SU-DHL-6 (cell line): ENCODE measurements around the gene PPCDC.

Experiments
- CTCF ChIP-seq: fragments of 200-600 bp; sonication (generic); IDR thresholded peaks from one replicate; pipeline ENCODE4 v1.5.1; 2017; ENCODE audit warnings: antibody characterized with exemption, mild to moderate bottlenecking, low read length, moderate library complexity; ENCODE audit not compliant: insufficient read depth, poor library complexity, severe bottlenecking
- EZH2phosphoT487 ChIP-seq: fragments of 200-600 bp; sonication (generic), shearing (Covaris generic); conservative IDR thresholded peaks from 2 replicates; pipeline ENCODE4 v1.6.1; 2018; ENCODE audit warnings: mild to moderate bottlenecking, antibody characterized with exemption, low read length, moderate library complexity, mixed read lengths

- TF ChIP-seq CTCF: no peak
- no peak for TF ChIP-seq EZH2phosphoT487
Measured at GRCh38 chr15:75059607-75060006, 36.2 kb downstream of the PPCDC start.
